Measurements from ENCODE around the gene FGD4.

DNA sequence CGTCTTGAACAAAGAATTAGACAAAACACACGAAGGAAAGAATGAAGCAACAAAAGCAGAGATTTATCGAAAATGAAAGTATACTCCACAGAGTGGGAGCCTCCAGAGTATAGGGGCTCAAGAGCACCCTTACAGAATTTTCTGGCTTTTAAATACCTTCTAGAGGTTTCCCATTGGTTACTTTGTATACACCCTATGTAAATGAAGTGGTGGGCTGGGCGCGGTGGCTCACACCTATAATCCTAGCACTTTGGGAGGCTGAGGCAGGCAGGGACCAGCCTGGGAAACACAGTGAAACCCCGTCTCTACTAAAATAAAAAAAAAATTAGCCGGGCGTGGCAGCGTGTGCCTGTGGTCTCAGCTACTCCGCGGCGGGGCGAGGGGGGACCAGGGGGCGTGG, 266.7 kb downstream of the FGD4 start:
- TF ChIP-seq, protein P1, sequence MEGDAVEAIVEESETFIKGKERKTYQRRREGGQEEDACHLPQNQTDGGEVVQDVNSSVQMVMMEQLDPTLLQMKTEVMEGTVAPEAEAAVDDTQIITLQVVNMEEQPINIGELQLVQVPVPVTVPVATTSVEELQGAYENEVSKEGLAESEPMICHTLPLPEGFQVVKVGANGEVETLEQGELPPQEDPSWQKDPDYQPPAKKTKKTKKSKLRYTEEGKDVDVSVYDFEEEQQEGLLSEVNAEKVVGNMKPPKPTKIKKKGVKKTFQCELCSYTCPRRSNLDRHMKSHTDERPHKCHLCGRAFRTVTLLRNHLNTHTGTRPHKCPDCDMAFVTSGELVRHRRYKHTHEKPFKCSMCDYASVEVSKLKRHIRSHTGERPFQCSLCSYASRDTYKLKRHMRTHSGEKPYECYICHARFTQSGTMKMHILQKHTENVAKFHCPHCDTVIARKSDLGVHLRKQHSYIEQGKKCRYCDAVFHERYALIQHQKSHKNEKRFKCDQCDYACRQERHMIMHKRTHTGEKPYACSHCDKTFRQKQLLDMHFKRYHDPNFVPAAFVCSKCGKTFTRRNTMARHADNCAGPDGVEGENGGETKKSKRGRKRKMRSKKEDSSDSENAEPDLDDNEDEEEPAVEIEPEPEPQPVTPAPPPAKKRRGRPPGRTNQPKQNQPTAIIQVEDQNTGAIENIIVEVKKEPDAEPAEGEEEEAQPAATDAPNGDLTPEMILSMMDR (IDR thresholded peaks at IDR 0.05) = no peak
- TF ChIP-seq POLR2A (IDR thresholded peaks at IDR 0.05) (no peak), POLR2AphosphoS5 (IDR thresholded peaks at IDR 0.05) (no peak), EP300 (IDR thresholded peaks at IDR 0.05) (no peak)
